GM10266 (cell line): ENCODE results near the gene APH1B.

Experiments used
- DNase-seq: peaks from one replicate; pipeline ENCODE4 v3.0.0; 2012; ENCODE audit errors: extremely low spot score
- TF ChIP-seq, protein P1 (sequence below): IDR thresholded peaks from 2 replicates; pipeline ENCODE4 v1.5.1; 2012; ENCODE audit warnings: mild to moderate bottlenecking, low read depth; ENCODE audit not compliant: control insufficient read depth, insufficient read depth; ENCODE audit errors: missing control alignments

The APH1B gene

DNA sequence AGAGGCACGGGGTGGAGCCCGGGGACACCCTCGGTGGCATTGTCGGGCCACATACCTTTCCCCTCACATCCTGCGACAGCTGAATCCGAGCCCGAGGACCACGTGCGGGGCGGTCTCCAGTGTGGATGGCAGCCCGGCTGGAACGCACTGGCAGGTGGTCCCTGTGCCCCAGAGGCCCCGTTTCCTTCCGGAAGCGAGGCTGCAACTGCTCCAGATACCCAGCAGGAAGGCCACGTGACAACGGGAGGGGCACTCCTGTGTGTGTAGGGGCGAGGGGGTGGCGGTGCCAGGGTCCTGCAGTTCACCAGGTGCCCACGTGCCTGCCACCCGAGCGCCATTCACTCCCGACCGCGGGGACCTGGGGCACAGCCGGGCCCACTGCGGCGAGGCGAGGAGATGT lies 44.1 kb downstream of the APH1B start:
- TF ChIP-seq, protein P1, sequence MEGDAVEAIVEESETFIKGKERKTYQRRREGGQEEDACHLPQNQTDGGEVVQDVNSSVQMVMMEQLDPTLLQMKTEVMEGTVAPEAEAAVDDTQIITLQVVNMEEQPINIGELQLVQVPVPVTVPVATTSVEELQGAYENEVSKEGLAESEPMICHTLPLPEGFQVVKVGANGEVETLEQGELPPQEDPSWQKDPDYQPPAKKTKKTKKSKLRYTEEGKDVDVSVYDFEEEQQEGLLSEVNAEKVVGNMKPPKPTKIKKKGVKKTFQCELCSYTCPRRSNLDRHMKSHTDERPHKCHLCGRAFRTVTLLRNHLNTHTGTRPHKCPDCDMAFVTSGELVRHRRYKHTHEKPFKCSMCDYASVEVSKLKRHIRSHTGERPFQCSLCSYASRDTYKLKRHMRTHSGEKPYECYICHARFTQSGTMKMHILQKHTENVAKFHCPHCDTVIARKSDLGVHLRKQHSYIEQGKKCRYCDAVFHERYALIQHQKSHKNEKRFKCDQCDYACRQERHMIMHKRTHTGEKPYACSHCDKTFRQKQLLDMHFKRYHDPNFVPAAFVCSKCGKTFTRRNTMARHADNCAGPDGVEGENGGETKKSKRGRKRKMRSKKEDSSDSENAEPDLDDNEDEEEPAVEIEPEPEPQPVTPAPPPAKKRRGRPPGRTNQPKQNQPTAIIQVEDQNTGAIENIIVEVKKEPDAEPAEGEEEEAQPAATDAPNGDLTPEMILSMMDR = no peak
- DNase-seq = no peak

DNA sequence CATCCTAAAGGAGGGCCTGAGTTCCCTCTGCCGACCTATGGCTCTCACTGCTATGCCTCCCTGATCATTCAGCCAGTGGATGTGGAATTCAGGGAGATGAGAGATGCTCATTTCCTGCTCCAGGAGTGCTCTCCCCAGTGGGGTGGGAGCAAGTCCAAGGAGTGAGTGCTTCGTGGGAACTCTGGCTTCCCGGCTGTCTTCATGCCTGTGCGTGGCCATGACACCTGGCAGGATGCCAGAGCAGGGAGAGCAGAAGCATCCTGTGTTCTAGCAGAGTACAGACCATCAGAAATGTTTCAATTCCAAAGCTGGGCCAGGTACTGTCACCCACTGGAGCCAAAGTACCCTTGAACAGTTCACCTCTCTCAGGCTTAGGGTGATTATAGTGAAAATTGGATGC lies 45.1 kb downstream of the APH1B start:
- no peak for DNase-seq
- TF ChIP-seq, protein P1 = no peak

GRCh38 chr15:63323798-63324563 lies 46.6 kb downstream of the APH1B start:
- TF ChIP-seq, protein P1 = no peak
- DNase-seq = no peak

GRCh38 chr15:63324770-63325169 lies 47.4 kb downstream of the APH1B start:
- TF ChIP-seq, protein P1 = no peak

GRCh38 chr15:63327648-63328421 lies 50.4 kb downstream of the APH1B start:
- TF ChIP-seq, protein P1 = no peak
- DNase-seq = no peak

More at GRCh38 chr15:63324770-63325169, 47.4 kb downstream of the APH1B start:
- DNase-seq = no peak

DNA sequence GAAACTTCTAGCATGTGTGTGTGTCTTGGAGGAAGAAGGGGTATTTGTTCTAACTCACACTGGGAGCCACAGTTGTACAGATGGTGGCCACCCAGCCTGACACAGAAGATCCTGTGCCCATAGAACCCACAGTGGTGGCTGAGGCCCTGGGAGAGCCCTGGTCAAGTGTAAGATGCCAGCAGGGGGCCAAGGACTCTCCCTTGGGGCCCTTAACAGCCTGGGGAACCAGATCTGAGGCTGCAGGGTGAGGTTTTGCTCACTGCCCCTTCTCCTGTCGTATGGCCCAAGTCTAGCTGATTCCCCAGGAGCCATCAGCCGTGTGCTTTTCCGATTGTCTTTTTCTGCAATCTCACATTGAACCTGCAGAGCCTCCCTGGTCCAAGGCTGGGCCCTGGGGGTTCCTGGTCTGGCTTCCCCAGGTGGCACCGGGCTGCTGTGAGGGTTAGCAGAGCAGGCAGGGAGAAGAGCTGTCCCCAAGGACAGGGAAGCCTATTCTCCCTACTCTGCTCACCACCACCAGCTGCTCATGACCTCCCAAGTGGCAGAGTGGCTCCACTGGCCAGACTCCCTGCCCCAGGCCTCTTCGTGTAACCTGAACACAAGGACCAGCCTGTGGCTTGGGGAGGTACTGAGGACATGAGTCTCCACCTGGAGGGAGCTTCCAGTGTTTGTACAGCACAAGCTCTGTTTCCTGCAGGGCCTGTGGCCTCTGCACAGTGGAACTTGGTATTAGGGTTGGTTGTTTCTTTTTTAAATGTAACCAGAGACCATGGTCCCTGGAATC lies 52.4 kb downstream of the APH1B start:
- TF ChIP-seq, protein P1 = no peak
- no peak for DNase-seq
